ENCODE data around the gene PRR12. TPM values are rescaled to one million over a fixed set of nuclear protein-coding genes. Genes with fewer than 3 reads are reported as not detected.

PRR12 gene
- total and polyA plus RNA-seq, 5 experiments from 2014 or later, result 0.24 to 62.1 (median 0.69) TPM

DNA sequence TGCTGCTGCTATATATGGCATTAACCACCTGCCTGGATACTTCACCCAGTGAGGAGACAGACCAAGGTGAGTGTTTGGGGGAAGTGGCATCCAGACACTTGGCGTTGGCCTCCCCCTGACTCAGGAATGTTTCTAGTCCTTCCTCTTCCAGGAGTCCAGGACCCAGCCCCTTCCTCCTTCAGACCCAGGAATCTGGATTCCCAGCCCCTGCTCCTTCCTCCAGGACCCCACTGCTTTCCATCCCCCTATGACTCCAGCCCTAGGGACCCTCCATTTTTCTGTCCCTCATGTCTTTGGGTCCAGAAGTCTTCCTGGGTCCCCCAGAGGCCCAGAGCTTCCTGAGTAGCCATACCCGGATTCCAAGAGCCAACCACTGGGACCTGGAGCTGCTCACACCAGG lies 7.7 kb upstream of the PRR12 start:
- Mint-ChIP-seq H3K27me3 (no peaks in the 10 kb centered on the region), H3K36me3 (no peaks in the 10 kb centered on the region), H3K27ac (no peak overlapping the region), H3K9me3 (no peaks in the 10 kb centered on the region), H3K4me1 (peaks cover 10 to 25% (median 23%) of the 10 kb centered on the region in 4 donors), H3K4me3 (no peak overlapping the region)
- no peak for DNase-seq
- no peak for ATAC-seq
- POLR2A ChIA-PET, result interaction anchor here (0.7 to 1.3 kb wide), 3 partner anchors 10 to 93 kb away, joined by 3 to 4 read pairs (median 4); partner anchors contain the start of genes PRMT1 and RPS11

DNA sequence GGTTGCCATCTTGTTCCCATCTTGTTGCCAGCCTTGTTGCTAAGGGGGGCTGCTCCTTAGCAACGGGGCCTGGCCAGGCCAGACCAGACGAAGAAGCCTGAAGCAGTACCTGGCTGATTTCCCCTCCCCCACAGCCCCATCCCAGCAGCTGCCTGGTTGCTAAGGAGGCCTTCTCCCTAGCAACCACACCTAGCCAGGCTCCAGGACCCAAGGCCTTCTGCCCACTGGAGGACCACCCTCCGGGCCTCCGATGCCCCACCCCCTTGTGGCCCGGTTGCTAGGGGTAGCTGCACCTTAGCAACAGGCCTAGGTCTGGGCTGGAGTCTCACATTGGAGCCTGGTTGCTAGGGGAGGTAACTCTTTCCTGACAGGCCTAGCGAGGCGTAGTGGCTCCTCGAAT lies 6.0 kb upstream of the PRR12 start:
- Mint-ChIP-seq H3K36me3 (no peaks in the 10 kb centered on the region), H3K4me3 (no peak overlapping the region), H3K9me3 (no peaks in the 10 kb centered on the region), H3K27ac (no peak overlapping the region), H3K27me3 (no peaks in the 10 kb centered on the region), H3K4me1 (peaks cover 11 to 23% (median 18%) of the 10 kb centered on the region in 4 donors)
- DNase-seq (no peak), ATAC-seq (no peak)
- POLR2A ChIA-PET, result interaction anchor here (0.6 to 1.5 kb wide), 3 partner anchors 14 to 1010 kb away, joined by 3 to 9 read pairs (median 4); partner anchors contain the start of gene RRAS

DNA sequence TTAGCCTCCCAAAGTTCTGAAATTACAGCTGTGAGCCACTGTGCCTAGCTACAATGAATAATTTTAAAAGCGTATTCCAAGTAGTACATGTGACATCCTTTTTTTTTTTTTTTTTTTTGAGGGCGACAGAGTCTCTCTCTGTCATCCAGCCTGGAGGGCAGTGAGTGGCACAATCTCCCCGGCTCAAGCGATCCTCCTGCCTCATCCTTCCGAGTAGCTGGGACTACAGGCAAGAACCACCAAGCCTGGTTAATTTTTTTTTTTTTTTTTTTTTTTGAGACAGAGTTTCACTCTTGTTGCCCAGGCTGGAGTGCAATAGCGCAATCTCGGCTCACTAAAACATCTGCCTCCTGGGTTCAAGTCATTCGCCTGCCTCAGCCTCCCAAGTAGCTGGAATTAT lies 3.8 kb upstream of the PRR12 start:
- H3K4me1 Mint-ChIP-seq, result peaks cover 6 to 19% (median 13%) of the 10 kb centered on the region in 4 donors
- H3K27ac Mint-ChIP-seq, result no peak overlapping the region
- H3K27me3 Mint-ChIP-seq, result no peaks in the 10 kb centered on the region
- POLR2A ChIA-PET, result interaction anchor here (0.6 to 11.9 kb wide), 7 partner anchors 41 to 252 kb away, joined by 3 to 180 read pairs (median 4); partner anchors contain the start of genes RRAS and SCAF1
- H3K4me3 Mint-ChIP-seq, result no peak overlapping the region
- no peaks in the 10 kb centered on the region for H3K9me3 Mint-ChIP-seq
- ATAC-seq, result no peak
- H3K36me3 Mint-ChIP-seq, result no peaks in the 10 kb centered on the region
- DNase-seq, result no peak

DNA sequence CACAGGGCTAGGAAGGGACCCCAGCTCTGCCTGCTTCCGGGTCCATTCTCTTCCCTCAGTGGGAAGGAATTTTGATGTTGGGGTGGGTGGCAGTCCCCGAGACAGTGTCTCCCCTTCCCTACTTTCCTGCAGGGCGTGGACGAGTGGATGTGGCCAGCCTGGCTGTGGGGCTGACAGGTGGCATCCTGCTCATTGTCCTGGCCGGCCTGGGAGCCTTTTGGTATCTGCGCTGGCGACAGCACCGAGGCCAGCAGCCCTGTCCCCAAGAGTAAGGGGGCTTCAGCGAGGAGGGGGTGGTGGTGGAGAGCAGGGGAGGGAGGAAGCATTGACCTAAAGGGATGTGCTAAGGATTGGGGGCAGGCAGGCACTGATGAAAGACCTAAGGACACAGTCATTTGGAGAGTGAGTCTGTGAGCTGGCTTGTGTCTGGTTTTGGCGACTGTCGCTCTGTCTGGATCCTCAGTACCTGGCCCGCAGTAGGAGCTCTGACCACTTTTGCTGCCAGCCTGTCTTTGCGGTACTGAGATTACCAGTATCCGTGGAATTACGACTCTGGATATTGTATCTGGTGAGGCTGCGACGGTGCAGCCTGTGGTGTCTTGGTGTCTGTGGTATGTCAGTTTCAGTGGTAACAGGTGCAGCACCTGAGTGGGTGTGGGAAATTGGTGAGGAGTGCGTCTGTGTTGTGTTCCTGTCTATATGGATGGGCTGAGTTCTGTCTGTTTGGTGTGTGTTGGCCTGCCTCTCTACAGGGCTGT lies 2.4 kb upstream of the PRR12 start:
- H3K4me3 Mint-ChIP-seq, result peak overlapping the region in 2 of 10 donors; percentile 8 to 47
- no peaks in the 10 kb centered on the region for H3K9me3 Mint-ChIP-seq
- POLR2A ChIA-PET, result interaction anchor here (0.5 to 11.9 kb wide), 5 partner anchors 19 to 244 kb away, joined by 3 to 180 read pairs (median 26); partner anchors contain the start of genes RRAS and SCAF1

DNA sequence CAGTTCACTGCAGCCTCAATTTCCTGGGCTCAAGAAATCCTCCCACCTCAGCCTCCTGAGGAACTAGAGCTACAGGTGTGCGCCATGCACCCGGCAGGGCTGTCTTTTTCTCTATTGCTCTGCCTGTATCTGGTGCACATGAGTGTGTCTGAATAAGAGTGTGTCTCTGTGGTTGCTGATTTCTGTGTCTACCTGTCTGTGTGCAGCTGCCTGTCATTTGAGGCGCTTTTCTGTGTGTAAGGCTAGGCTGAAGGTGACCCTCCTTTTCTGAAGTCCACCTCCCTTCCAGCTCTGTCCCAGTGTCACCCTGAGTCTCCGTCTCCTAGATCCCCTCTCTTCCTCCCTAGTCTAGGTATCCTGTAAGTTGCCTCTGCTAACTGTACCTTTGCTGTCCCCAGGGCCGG lies 1.5 kb upstream of the PRR12 start:
- H3K4me3 Mint-ChIP-seq, result peak overlapping the region in 2 of 10 donors; percentile 2 to 87
- peak overlapping the region; percentile 34 to 97 (median 88) for H3K27ac Mint-ChIP-seq
- POLR2A ChIA-PET, result interaction anchor here (0.5 to 11.9 kb wide), 19 partner anchors 9 to 287 kb away, joined by 3 to 180 read pairs (median 6); partner anchors contain the start of genes AKT1S1, BCL2L12, IRF3 and NOSIP
- no peak for ATAC-seq
- H3K36me3 Mint-ChIP-seq, result peaks cover 0 to 11% (median 5%) of the 10 kb centered on the region in 3 donors
- no peaks in the 10 kb centered on the region for H3K27me3 Mint-ChIP-seq
- H3K4me1 Mint-ChIP-seq, result peaks cover 20 to 41% (median 33%) of the 10 kb centered on the region in 4 donors
- no peaks in the 10 kb centered on the region for H3K9me3 Mint-ChIP-seq
- DNase-seq, result peak in 1 of 10 donors; percentile 21

More for the DNA sequence above, 2.4 kb upstream of the PRR12 start:
- Mint-ChIP-seq H3K36me3 (peaks cover 0 to 2% (median 2%) of the 10 kb centered on the region in 3 donors), H3K4me1 (peaks cover 11 to 32% (median 24%) of the 10 kb centered on the region in 4 donors), H3K27me3 (no peaks in the 10 kb centered on the region), H3K27ac (peak overlapping the region in 9 of 10 donors; percentile 9 to 94 (median 81))
- peak in 1 of 2 donors; percentile 15 for ATAC-seq
- DNase-seq, result peak in 5 of 10 donors; percentile 33 to 63 (median 38)

DNA sequence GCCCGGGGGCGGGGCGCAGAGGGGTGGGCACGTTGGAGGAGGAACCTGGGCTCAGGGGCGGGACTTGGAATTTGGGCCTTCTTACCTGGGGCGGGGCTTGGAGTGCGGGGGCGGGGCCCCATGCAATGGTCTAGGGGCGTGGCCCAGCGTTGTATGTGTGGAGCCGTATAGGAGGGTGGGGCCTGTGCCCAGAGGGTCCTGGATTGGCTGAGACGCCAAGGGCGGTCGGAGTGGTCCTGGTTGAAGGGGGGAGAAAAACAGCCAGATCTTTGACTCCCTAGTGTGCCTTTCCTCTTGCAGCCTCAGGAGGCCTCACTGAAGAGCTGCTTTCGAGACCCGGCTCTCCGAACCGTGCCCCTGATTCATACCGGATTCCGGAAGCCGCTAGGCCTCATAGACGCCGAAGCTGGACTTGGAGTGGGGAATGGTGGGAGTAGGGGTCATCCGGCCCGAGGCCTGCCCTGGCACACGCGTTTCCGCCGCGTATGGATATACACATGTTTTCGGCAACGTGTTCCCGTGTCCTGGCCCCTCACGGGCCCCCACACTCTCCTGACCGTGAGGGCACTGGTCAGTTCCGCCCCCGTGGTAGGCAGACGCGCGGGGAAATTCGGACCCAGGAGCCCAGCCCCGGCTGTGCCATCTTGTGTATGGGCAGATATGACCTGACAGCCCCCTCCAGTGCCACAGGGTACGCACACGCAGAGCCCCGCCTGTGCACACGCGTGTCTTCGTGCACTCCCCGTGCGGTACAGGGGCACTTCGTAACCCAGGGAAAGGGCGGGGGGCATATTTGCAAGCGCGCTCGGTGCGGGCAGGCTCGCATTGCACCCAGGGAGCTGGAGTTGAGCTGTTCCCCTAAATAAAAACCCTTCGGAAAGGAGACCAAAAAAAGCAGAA lies 661 bp upstream of the PRR12 start:
- ATAC-seq (peak; percentile 78 to 82), DNase-seq (peak; percentile 89 to 99 (median 98))
- Mint-ChIP-seq H3K4me1 (peaks cover 22 to 46% (median 34%) of the 10 kb centered on the region in 4 donors), H3K4me3 (peak overlapping the region; percentile 86 to 97 (median 92)), H3K36me3 (peaks cover 0 to 16% (median 5%) of the 10 kb centered on the region in 3 donors), H3K27ac (peak overlapping the region; percentile 34 to 97 (median 92)), H3K27me3 (no peaks in the 10 kb centered on the region), H3K9me3 (no peaks in the 10 kb centered on the region)
- POLR2A ChIA-PET, result interaction anchor here (0.6 to 11.9 kb wide), 27 partner anchors 10 to 873 kb away, joined by 3 to 180 read pairs (median 5); partner anchors contain the start of genes AKT1S1, BCL2L12, IRF3 and NOSIP

DNA sequence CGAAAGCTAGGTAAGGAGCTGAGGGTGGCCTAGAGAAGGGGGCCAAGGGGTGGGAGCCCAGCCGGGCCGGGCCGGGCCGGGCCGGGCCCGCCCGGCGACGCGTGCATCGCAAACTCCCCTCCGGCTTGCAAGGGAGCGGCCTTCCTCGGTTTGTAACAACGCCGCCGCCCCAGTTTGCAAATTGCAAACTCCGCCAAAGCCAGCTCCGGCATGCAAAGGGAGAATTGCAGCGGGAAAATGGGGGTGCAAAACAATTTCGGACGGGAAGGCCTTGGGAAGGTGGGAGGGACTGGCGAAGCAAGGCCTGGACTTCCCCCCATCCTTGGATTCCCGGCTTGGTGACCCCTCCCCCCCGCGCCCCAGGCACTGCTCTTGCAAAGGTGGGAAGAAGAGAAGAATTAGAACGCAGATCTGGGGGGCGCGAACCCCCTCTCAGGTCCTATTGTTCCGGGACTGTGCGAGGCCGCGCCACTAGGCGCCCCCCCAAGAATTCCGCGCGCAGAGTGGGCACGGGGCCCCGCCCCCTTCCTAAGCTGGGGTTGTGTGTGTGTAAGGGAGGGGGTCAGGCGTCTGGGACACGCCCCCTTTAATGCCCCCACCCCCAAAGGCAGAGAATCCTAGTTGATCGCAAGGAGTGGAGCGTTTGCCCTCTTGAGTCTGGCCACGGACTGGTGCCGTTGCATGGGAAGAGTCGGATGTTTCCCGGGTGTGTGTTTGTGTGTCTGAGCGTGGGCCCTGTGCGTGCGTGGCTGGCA lies 926 bp downstream of the PRR12 start:
- no peak for ATAC-seq
- peak overlapping the region; percentile 86 to 97 (median 92) for H3K4me3 Mint-ChIP-seq
- POLR2A ChIA-PET, result interaction anchor here (0.9 to 11.9 kb wide), 8 partner anchors 11 to 366 kb away, joined by 3 to 180 read pairs (median 26); partner anchors contain the start of genes BCL2L12, IRF3, NOSIP and PRRG2
- DNase-seq, result peak; percentile 30 to 75 (median 51)
- H3K27ac Mint-ChIP-seq, result peak overlapping the region; percentile 55 to 97 (median 91)
- peaks cover 0 to 16% (median 5%) of the 10 kb centered on the region in 3 donors for H3K36me3 Mint-ChIP-seq
- H3K4me1 Mint-ChIP-seq, result peaks cover 24 to 46% (median 34%) of the 10 kb centered on the region in 4 donors
- H3K27me3 Mint-ChIP-seq, result no peaks in the 10 kb centered on the region
- H3K9me3 Mint-ChIP-seq, result no peaks in the 10 kb centered on the region

DNA sequence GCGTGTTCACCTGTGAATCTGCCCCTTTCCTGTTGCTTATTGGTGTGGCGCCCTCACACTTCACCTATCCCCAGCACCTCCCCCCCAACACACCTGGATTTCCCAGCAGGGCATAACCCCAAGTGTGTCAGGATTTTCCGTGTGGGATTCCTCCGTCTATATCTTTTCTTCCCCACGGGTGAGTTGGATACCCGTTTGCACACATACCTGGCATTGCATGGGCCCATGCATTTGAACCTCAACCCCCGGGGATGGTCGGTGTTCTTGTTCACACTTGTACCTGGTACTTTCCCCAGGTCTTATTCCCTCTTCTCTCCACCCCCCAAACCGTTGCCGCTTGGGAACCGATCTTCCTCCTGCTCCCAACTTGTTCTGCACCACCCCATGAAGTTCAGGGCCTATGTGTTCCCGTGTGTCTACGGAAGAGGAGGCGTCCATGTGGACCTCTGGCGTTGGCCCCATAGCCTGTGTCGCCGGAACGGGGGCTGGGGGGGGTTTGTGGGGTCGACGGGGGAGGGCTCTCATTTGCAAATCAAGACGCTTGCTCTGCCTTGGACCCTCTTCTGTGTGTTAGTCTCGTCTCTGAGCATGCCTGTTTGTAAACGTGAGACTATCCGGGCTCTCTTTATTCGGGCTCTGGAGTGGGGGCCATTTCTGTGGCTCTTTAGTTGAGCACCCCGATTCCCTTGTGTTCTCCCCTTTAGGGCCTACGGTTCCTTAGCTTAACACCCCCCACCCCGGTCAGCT lies 1.7 kb downstream of the PRR12 start:
- DNase-seq, result peak in 4 of 10 donors; percentile 25 to 64 (median 42)
- Mint-ChIP-seq H3K27me3 (no peaks in the 10 kb centered on the region), H3K9me3 (no peaks in the 10 kb centered on the region), H3K4me1 (peaks cover 24 to 46% (median 34%) of the 10 kb centered on the region in 4 donors), H3K4me3 (peak overlapping the region; percentile 86 to 97 (median 90)), H3K27ac (peak overlapping the region; percentile 55 to 97 (median 91)), H3K36me3 (peaks cover 0 to 18% (median 5%) of the 10 kb centered on the region in 3 donors)
- no peak for ATAC-seq
- POLR2A ChIA-PET, result interaction anchor here (0.6 to 11.9 kb wide), 15 partner anchors 9 to 367 kb away, joined by 3 to 180 read pairs (median 5); partner anchors contain the start of genes BCL2L12, IRF3, NOSIP and PRRG2

DNA sequence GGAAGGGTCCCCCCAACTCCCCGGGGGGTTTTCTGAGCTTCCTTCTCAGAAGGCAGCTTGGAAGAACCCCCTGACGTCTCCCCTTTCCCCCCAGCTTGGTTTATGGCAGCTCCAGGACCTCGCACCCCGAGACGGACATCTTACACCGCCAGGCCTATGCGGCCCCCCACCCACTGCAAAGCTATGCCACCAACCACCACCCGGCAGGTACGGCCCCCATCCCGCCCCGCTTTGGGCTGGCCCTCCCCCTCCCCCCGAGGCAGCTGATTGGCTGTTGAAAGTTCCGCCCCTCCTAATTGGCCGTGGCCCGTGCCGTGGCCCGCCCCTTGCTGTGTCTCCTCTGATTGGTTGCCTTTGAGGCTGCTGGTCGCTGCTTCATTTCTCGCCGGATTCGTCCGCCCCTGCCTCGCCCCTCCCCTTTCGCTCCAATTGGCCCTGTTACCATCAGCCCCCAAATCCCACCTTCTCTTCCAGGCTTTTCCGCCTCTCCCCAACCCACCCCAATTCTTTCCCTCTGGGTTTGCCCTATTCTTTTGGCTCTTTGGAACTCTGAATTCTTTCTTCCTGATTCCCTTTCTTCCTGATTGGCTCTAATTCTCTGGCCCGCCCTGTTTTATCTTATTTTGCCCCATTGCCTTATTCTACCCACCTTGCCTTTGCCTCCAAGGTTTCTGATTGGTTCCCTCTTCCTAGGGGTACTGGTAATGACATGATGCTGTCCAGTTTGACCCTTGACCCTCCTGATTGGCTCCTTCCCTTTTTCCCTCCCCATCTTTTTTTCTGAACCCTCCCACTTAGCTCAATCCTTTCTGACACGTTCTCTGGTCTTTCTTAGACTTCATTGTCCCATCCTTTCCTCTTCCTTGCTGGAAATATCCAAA lies 2.5 kb downstream of the PRR12 start:
- Mint-ChIP-seq H3K36me3 (peaks cover 0 to 25% (median 5%) of the 10 kb centered on the region in 3 donors), H3K27ac (peak overlapping the region; percentile 83 to 97 (median 91)), H3K27me3 (no peaks in the 10 kb centered on the region), H3K4me1 (peaks cover 23 to 46% (median 34%) of the 10 kb centered on the region in 4 donors), H3K9me3 (no peaks in the 10 kb centered on the region), H3K4me3 (peak overlapping the region; percentile 86 to 97 (median 90))
- DNase-seq (peak; percentile 85 to 96 (median 90)), ATAC-seq (peak; percentile 45 to 50)
- POLR2A ChIA-PET, result interaction anchor here (0.5 to 11.9 kb wide), 16 partner anchors 10 to 276 kb away, joined by 3 to 180 read pairs (median 4); partner anchors contain the start of genes BCL2L12, IRF3, NOSIP and PNKP

Measured in naive thymus-derived CD8-positive, alpha-beta T cell (primary cell).